ENCODE measurements around the gene ATP8A2.

DNA sequence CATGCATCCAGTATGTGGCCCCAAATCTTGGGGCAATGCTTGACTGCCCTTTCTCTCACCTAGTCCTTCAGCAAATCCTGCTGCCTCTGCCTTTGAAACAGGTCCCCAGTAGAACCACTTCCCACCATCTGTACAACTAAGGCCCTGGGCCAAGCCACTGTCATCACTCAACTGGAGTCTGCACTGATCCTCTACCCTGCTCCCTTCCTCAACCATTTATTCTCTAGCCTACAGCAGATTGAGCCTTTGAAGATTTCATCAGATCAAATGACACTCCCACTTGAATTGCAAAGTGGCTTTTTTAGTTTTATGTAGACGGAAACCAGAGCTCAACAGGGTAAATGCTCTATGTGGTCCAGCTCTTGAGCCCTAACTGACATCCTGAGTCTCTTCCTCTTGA is 43.5 kb downstream of the ATP8A2 start:
- TF ChIP-seq, protein P1, sequence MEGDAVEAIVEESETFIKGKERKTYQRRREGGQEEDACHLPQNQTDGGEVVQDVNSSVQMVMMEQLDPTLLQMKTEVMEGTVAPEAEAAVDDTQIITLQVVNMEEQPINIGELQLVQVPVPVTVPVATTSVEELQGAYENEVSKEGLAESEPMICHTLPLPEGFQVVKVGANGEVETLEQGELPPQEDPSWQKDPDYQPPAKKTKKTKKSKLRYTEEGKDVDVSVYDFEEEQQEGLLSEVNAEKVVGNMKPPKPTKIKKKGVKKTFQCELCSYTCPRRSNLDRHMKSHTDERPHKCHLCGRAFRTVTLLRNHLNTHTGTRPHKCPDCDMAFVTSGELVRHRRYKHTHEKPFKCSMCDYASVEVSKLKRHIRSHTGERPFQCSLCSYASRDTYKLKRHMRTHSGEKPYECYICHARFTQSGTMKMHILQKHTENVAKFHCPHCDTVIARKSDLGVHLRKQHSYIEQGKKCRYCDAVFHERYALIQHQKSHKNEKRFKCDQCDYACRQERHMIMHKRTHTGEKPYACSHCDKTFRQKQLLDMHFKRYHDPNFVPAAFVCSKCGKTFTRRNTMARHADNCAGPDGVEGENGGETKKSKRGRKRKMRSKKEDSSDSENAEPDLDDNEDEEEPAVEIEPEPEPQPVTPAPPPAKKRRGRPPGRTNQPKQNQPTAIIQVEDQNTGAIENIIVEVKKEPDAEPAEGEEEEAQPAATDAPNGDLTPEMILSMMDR (IDR thresholded peaks at IDR 0.05), result no peak
- no peak for TF ChIP-seq POLR2A (IDR thresholded peaks at IDR 0.05)

Data from heart left ventricle (tissue), 13 donors.